Adrenal gland (tissue), 5 donors: ENCODE data around the gene UST.

Source experiments
- POLR2A ChIP-seq, 2 donors: fragments of 450-650 bp; IDR thresholded peaks; one replicate each; pipeline ENCODE4 v1.6.1; 2017; ENCODE audit warnings: antibody characterized with exemption in 2 of 2, mild to moderate bottlenecking in 2 of 2, moderate library complexity in 1 of 2
- TF ChIP-seq, protein P1 (sequence below), 6 experiments: fragments of 450-650 bp in 4 of 6; fragments of 200-600 bp in 2 of 6; sonication (generic) in 1 of 6; IDR thresholded peaks; 1 replicate in 5 of 6; 2 replicates in 1 of 6; pipeline versions ENCODE4 v1.5.1 to v1.8.0; 2016 to 2021; ENCODE audit warnings: antibody characterized with exemption in 6 of 6, mild to moderate bottlenecking in 2 of 6, moderate library complexity in 1 of 6
- donor health status: DM: no; HTN: no; CAD: no.

GRCh38 chr6:148839044-148839443 is 92.2 kb downstream of the UST start:
- TF ChIP-seq, protein P1, sequence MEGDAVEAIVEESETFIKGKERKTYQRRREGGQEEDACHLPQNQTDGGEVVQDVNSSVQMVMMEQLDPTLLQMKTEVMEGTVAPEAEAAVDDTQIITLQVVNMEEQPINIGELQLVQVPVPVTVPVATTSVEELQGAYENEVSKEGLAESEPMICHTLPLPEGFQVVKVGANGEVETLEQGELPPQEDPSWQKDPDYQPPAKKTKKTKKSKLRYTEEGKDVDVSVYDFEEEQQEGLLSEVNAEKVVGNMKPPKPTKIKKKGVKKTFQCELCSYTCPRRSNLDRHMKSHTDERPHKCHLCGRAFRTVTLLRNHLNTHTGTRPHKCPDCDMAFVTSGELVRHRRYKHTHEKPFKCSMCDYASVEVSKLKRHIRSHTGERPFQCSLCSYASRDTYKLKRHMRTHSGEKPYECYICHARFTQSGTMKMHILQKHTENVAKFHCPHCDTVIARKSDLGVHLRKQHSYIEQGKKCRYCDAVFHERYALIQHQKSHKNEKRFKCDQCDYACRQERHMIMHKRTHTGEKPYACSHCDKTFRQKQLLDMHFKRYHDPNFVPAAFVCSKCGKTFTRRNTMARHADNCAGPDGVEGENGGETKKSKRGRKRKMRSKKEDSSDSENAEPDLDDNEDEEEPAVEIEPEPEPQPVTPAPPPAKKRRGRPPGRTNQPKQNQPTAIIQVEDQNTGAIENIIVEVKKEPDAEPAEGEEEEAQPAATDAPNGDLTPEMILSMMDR (IDR thresholded peaks at IDR 0.05), result no peak
- TF ChIP-seq POLR2A (IDR thresholded peaks at IDR 0.05), result no peak
